Vagina (tissue), 2 donors: ENCODE measurements around the gene THEM4.

Source experiments
- POLR2A ChIP-seq, 2 donors: fragments of 450-650 bp; IDR thresholded peaks; one replicate each; pipeline ENCODE4 v1.6.1; 2017; ENCODE audit warnings: antibody characterized with exemption in 2 of 2, mild to moderate bottlenecking in 2 of 2, moderate library complexity in 2 of 2
- TF ChIP-seq, protein P1 (sequence below), 3 experiments: fragments of 450-650 bp in 2 of 3; fragments of 200-600 bp in 1 of 3; sonication (generic) in 1 of 3; IDR thresholded peaks; one replicate each; pipeline ENCODE4 v1.5.1; 2017 to 2019; ENCODE audit warnings: antibody characterized with exemption in 3 of 3, mild to moderate bottlenecking in 2 of 3, moderate library complexity in 2 of 3

DNA sequence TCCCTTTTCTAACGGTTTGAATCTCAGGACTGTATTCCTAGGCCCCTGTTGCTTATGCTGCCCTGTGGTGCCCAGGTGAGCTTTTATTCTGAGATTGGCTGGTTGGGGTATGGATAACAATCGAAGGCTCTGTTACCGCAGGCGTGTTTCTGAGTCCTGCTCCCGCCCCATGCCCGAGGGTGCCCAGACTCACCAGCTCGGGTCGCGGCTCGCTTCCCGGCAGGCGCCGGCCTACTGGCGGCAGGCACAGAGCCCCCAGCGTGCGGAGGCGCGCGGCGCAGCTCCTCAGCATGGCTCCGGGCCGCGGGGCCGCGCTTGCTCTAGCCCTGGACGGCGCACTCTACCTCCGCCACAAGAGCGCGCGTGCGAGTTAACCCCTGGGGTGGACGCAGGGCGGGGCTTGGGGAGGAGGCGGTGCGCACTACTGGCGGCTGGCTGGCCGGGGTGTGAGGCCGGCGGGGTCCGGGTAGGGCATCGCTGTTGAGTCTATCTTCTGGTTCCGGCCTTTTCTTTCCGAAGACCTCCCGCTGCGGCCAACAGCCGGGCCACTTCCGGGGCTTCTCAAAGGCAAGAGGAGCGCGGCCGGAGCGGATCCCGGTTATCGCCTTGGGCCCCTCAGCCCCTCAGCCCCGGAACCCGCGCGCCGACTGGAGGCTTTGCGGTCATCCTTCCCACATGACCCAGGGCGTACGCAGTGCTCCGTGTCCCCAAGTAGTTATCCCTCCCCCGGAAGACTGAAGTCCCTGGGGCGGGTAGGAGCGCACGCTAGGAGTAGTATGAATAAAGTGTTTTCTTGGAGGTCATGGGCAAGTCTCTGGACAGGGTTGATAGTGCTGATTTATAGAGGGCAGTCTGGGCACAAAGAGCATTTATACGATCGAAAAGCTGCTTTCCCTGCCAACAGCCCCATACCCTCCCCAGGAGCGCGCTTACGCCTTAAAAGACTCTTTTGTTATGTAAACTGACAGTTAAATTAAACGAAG, at the start of gene THEM4:
- TF ChIP-seq, protein P1, sequence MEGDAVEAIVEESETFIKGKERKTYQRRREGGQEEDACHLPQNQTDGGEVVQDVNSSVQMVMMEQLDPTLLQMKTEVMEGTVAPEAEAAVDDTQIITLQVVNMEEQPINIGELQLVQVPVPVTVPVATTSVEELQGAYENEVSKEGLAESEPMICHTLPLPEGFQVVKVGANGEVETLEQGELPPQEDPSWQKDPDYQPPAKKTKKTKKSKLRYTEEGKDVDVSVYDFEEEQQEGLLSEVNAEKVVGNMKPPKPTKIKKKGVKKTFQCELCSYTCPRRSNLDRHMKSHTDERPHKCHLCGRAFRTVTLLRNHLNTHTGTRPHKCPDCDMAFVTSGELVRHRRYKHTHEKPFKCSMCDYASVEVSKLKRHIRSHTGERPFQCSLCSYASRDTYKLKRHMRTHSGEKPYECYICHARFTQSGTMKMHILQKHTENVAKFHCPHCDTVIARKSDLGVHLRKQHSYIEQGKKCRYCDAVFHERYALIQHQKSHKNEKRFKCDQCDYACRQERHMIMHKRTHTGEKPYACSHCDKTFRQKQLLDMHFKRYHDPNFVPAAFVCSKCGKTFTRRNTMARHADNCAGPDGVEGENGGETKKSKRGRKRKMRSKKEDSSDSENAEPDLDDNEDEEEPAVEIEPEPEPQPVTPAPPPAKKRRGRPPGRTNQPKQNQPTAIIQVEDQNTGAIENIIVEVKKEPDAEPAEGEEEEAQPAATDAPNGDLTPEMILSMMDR (IDR thresholded peaks at IDR 0.05) = peak in 2 of 3 experiments; percentile 31 to 38
- peak in 1 of 2 donors; percentile 66 for TF ChIP-seq POLR2A (IDR thresholded peaks at IDR 0.05)
